Measurements from ENCODE around the gene LRRC71. TPM values are rescaled to one million over a fixed set of nuclear protein-coding genes. Genes with fewer than 3 reads are reported as not detected.

The LRRC71 gene
- total and polyA plus RNA-seq, 2 of the 8 experiments (the other 6 are each of a cell fraction or from before 2014, with no cell fraction given) = 0.05 TPM; not detected in 1

DNA sequence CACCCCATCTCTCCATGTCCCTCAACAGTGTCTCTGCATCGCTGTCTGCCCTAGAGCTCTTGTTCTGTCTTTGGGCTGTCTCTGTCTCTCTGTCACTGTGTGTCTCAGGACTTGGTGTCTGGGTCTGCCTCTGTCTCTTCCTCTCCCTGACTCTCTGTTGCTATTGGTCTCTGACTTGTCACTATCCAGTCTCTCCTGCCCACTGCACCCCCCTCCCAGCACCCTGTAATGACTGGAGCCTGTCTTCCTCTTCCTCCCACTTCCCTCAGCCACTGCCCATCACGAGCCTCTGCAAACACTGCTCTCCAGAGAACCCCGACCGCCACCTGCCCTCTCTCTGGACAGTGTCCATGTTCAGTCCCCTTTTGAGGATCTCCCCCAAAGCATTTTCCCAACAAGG lies 14.8 kb upstream of the LRRC71 start:
- H3K4me1 ChIP-seq (replicated peaks in 1 of 4; ENCODE audit: control insufficient read depth in 3 of 4, insufficient read depth in 4 of 4, low read length in 3 of 4) = peaks cover 1 to 4% (median 3%) of the 10 kb centered on the region in 4 experiments; a peak in 6 of 7 replicates
- H3K4me2 ChIP-seq (ENCODE audit: insufficient read depth in 1 of 2, low read depth in 2 of 2, low read length in 2 of 2) = no peak overlapping the region
- H3K18ac ChIP-seq (ENCODE audit: extremely low read depth, low read length) = no peak overlapping the region
- peaks cover 3% of the 10 kb centered on the region; the same call in 1 of the 2 replicates for H3K23me2 ChIP-seq (ENCODE audit: low read depth, low read length)
- H2BK20ac ChIP-seq (ENCODE audit: low read length) = 0 out of 2 replicates have a peak overlapping the region, but pooled peaks have one; percentile 18
- no peak overlapping the region for H2AK5ac ChIP-seq (ENCODE audit: low read depth, low read length)
- no peak overlapping the region for H2BK15ac ChIP-seq (ENCODE audit: low read length)
- no peaks in the 10 kb centered on the region for H3K79me2 ChIP-seq (ENCODE audit: control insufficient read depth in 1 of 2, insufficient read depth in 2 of 2, low read length in 2 of 2)
- WGBS, 2 experiments (ENCODE audit: extremely low coverage in 1 of 2, insufficient coverage in 1 of 2, insufficient read length in 1 of 2, insufficient replicate concordance in 2 of 2, low coverage in 1 of 2, low lambda C conversion rate in 2 of 2, missing lambda C conversion rate in 1 of 2) = 57% methylated on average over 4 of the region's 4 CpGs; no CpG with 5 or more reads in 1 of the 2 experiments
- H2BK12ac ChIP-seq (ENCODE audit: low read depth, low read length) = 0 out of 2 replicates have a peak overlapping the region, but pooled peaks have one; percentile 27
- CTCF ChIA-PET (ENCODE audit: partially characterized antibody) = interaction anchor here (2.2 to 2.4 kb wide), 2 partner anchors 8 to 13 kb away, joined by 9 to 13 read pairs; partner anchors contain the start of gene PEAR1
- H3K27me3 ChIP-seq (replicated peaks in 1 of 4; ENCODE audit: control insufficient read depth in 3 of 4, extremely low read depth in 1 of 4, insufficient read depth in 3 of 4, low read length in 3 of 4) = peaks cover 0 to 2% (median under 1%) of the 10 kb centered on the region in 4 experiments; a peak in 4 of 7 replicates
- no peak overlapping the region for H2AFZ ChIP-seq (ENCODE audit: low read length)
- no peak overlapping the region for H3K4me3 ChIP-seq (ENCODE audit: extremely low read depth in 1 of 4, insufficient read depth in 2 of 4, low read depth in 3 of 4, low read length in 4 of 4)
- H3K79me1 ChIP-seq (ENCODE audit: low read depth, low read length) = no peaks in the 10 kb centered on the region
- H3K36me3 ChIP-seq (ENCODE audit: control insufficient read depth in 2 of 4, insufficient read depth in 4 of 4, low read length in 3 of 4) = no peaks in the 10 kb centered on the region
- H4K20me1 ChIP-seq (replicated peaks in 1 of 2; ENCODE audit: control insufficient read depth in 1 of 2, insufficient read depth in 2 of 2, low read length in 2 of 2) = peaks cover 0 to 4% of the 10 kb centered on the region in 2 experiments
- POLR2A ChIA-PET (ENCODE audit: partially characterized antibody) = no interaction called here
- no peak for FAIRE-seq
- H3K56ac ChIP-seq (replicated peaks; ENCODE audit: insufficient read length, low read depth, low read length) = no peak overlapping the region
- peaks cover 0 to 4% of the 10 kb centered on the region in 2 experiments; a peak in 1 of 4 replicates for H3K9me3 ChIP-seq (ENCODE audit: insufficient read depth in 2 of 2, low read depth in 1 of 2, low read length in 1 of 2)
- H4K91ac ChIP-seq (replicated peaks; ENCODE audit: insufficient read length, low read length) = no peak overlapping the region
- no peak overlapping the region for H3K27ac ChIP-seq (ENCODE audit: low read depth, low read length)
- H3K4ac ChIP-seq (replicated peaks; ENCODE audit: insufficient read length, low read depth, low read length) = no peak overlapping the region
- H3K14ac ChIP-seq (ENCODE audit: insufficient read length) = no peak overlapping the region
- no peak overlapping the region for H3K9ac ChIP-seq (replicated peaks in 1 of 4; ENCODE audit: extremely low read depth in 1 of 4, low read depth in 3 of 4, low read length in 3 of 4)
- H2BK120ac ChIP-seq (replicated peaks; ENCODE audit: low read depth, low read length) = no peak overlapping the region
- no peak overlapping the region for H3K23ac ChIP-seq (ENCODE audit: insufficient read length)
- H2BK5ac ChIP-seq (ENCODE audit: low read depth, low read length) = no peak overlapping the region
- no peak overlapping the region for H4K5ac ChIP-seq (ENCODE audit: insufficient read length, low read depth, low read length)
- no peak for DNase-seq (ENCODE audit: low read depth in 1 of 2, low spot score in 2 of 2)
- H4K8ac ChIP-seq (ENCODE audit: extremely low read depth, insufficient read depth, low read length) = no peak overlapping the region
- no peak for TF ChIP-seq EGR1 (IDR thresholded peaks at IDR 0.05; ENCODE audit: borderline replicate concordance, low read depth, low read length)
- no peak for TF ChIP-seq MAFK (IDR thresholded peaks at IDR 0.05; ENCODE audit: low read depth, low read length)
- no peak for TF ChIP-seq PHF8 (conservative IDR thresholded peaks at IDR 0.05; ENCODE audit: low read depth, low read length)
- no peak for TF ChIP-seq TAF7 (optimal IDR thresholded peaks at IDR 0.05; ENCODE audit: borderline replicate concordance, low read depth, low read length)
- no peak for TF ChIP-seq RNF2 (IDR thresholded peaks at IDR 0.05; ENCODE audit: borderline replicate concordance, low read depth, low read length, missing control alignments, poor library complexity, severe bottlenecking)
- no peak for TF ChIP-seq YY1 (IDR thresholded peaks at IDR 0.05; ENCODE audit: low read depth, low read length)
- TF ChIP-seq SIRT6 (IDR thresholded peaks at IDR 0.05; ENCODE audit: low read length) = no peak
- TF ChIP-seq GABPA (IDR thresholded peaks at IDR 0.05; ENCODE audit: borderline replicate concordance, insufficient read depth, low read length) = no peak
- no peak for TF ChIP-seq TAF1 (IDR thresholded peaks at IDR 0.05; ENCODE audit: low read depth, low read length)
- no peak for TF ChIP-seq NRF1 (IDR thresholded peaks at IDR 0.05; ENCODE audit: low read depth, low read length)
- no peak for TF ChIP-seq MAX (IDR thresholded peaks at IDR 0.05)
- no peak for TF ChIP-seq SAP30 (IDR thresholded peaks at IDR 0.05; ENCODE audit: insufficient read depth, insufficient replicate concordance, low read length)
- no peak for TF ChIP-seq RFX5 (IDR thresholded peaks at IDR 0.05; ENCODE audit: borderline replicate concordance, low read depth, low read length)
